Trophoblast cell (in vitro differentiated cells and primary cell): ENCODE results near the gene SIK3.

Experiments
- DNase-seq, 2 donors: peaks; one replicate each; pipeline ENCODE4 v3.0.0-alpha.2; 2016
- H2AFZ ChIP-seq: 2 replicates; pipeline ENCODE4 v1.6.1; 2013; ENCODE audit warnings: low read length, moderate library complexity, mild to moderate bottlenecking; ENCODE audit not compliant: insufficient read depth, poor library complexity
- H2AK5ac ChIP-seq: 2 replicates; pipeline ENCODE4 v1.6.1; 2013; ENCODE audit warnings: mild to moderate bottlenecking, low read length
- H2BK120ac ChIP-seq: 2 replicates; pipeline ENCODE4 v1.6.1; 2013; ENCODE audit warnings: low read length, mild to moderate bottlenecking, moderate library complexity; ENCODE audit not compliant: insufficient read depth, poor library complexity
- H2BK12ac ChIP-seq: 2 replicates; pipeline ENCODE4 v1.6.1; 2013; ENCODE audit warnings: mild to moderate bottlenecking, low read length, moderate library complexity
- H2BK5ac ChIP-seq: 2 replicates; pipeline ENCODE4 v1.6.1; 2013; ENCODE audit warnings: low read length, low read depth, moderate library complexity, mild to moderate bottlenecking; ENCODE audit not compliant: poor library complexity
- H3K14ac ChIP-seq: 2 replicates; pipeline ENCODE4 v1.6.1; 2013; ENCODE audit warnings: mild to moderate bottlenecking, low read length
- H3K18ac ChIP-seq: 2 replicates; pipeline ENCODE4 v1.6.1; 2013; ENCODE audit warnings: mild to moderate bottlenecking, low read length
- H3K23ac ChIP-seq: 2 replicates; pipeline ENCODE4 v1.6.1; 2013; ENCODE audit warnings: low read length
- H3K27ac ChIP-seq: 2 replicates; pipeline ENCODE4 v1.5.1; 2013; ENCODE audit warnings: low read depth, mild to moderate bottlenecking, inconsistent platforms, low read length, moderate library complexity
- H3K27me3 ChIP-seq: 2 replicates; pipeline ENCODE4 v1.6.1; 2013; ENCODE audit warnings: inconsistent platforms, mild to moderate bottlenecking, low read length, moderate library complexity; ENCODE audit not compliant: insufficient read depth
- H3K36me3 ChIP-seq, 2 experiments: 1 replicate in 1 of 2; 2 replicates in 1 of 2; pipeline ENCODE4 v1.6.1; 2013; ENCODE audit warnings: low read length in 2 of 2, mild to moderate bottlenecking in 2 of 2, moderate library complexity in 1 of 2; ENCODE audit not compliant: insufficient read depth in 2 of 2, control insufficient read depth in 1 of 2
- H3K4ac ChIP-seq: 2 replicates; pipeline ENCODE4 v1.6.1; 2013; ENCODE audit warnings: low read depth, mild to moderate bottlenecking, low read length, moderate library complexity
- H3K4me1 ChIP-seq, 2 experiments: 1 replicate in 1 of 2; 2 replicates in 1 of 2; pipeline ENCODE4 v1.6.1; 2013; ENCODE audit warnings: low read length in 2 of 2, mild to moderate bottlenecking in 2 of 2, moderate library complexity in 1 of 2; ENCODE audit not compliant: insufficient read depth in 2 of 2, control insufficient read depth in 1 of 2
- H3K4me2 ChIP-seq: 2 replicates; pipeline ENCODE4 v1.6.1; 2013; ENCODE audit warnings: inconsistent platforms, mild to moderate bottlenecking, low read length, moderate library complexity
- H3K4me3 ChIP-seq: 2 replicates; pipeline ENCODE4 v1.5.1; 2013; ENCODE audit warnings: mild to moderate bottlenecking, low read depth, low read length, inconsistent platforms
- H3K79me1 ChIP-seq: one replicate; pipeline ENCODE4 v1.6.1; 2013; ENCODE audit warnings: low read length
- H3K79me2 ChIP-seq: 2 replicates; pipeline ENCODE4 v1.6.1; 2013; ENCODE audit warnings: low read length, mild to moderate bottlenecking; ENCODE audit not compliant: control insufficient read depth, insufficient read depth, poor library complexity
- H3K9ac ChIP-seq: 2 replicates; pipeline ENCODE4 v1.6.1; 2013; ENCODE audit warnings: mild to moderate bottlenecking, low read length
- H3K9me3 ChIP-seq: 2 replicates; pipeline ENCODE4 v1.6.1; 2013; ENCODE audit warnings: low read depth, mild to moderate bottlenecking, control low read depth, inconsistent platforms, low read length; ENCODE audit not compliant: insufficient read depth
- H4K12ac ChIP-seq: 2 replicates; pipeline ENCODE4 v1.6.1; 2013; ENCODE audit warnings: low read depth, mild to moderate bottlenecking, low read length, moderate library complexity
- H4K8ac ChIP-seq: 2 replicates; pipeline ENCODE4 v1.6.1; 2013; ENCODE audit warnings: low read depth, mild to moderate bottlenecking, low read length, moderate library complexity
- H4K91ac ChIP-seq: one replicate; pipeline ENCODE4 v1.6.1; 2013; ENCODE audit warnings: low read depth, mild to moderate bottlenecking, low read length, moderate library complexity
- WGBS: extraction: QIAGEN DNeasy Blood & Tissue Kit; methylation state at CpG from one replicate; pipeline ENCODE4 v1.1.7; 2013; ENCODE audit warnings: missing lambda C conversion rate; ENCODE audit not compliant: insufficient read length, insufficient coverage; ENCODE audit errors: extremely low coverage; 5-methylcytosine and 5-hydroxymethylcytosine counted together

Gene SIK3

GRCh38 chr11:116901211-116901610, 197.0 kb downstream of the SIK3 start:
- DNase-seq, result no peak
- whole genome bisulfite sequencing, result no CpG with 5 or more reads among the region's 3 CpGs
- no peak overlapping the region for H4K12ac ChIP-seq
- H4K91ac ChIP-seq, result no peak overlapping the region
- H3K4ac ChIP-seq, result no peak overlapping the region
- no peak overlapping the region for H2AK5ac ChIP-seq
- H3K9ac ChIP-seq, result no peak overlapping the region
- H2BK120ac ChIP-seq, result no peak overlapping the region
- H2AFZ ChIP-seq, result no peak overlapping the region
- no peak overlapping the region for H2BK12ac ChIP-seq
- no peak overlapping the region for H2BK5ac ChIP-seq
- H3K14ac ChIP-seq, result no peak overlapping the region
- H3K4me2 ChIP-seq, result no peak overlapping the region
- H3K4me3 ChIP-seq, result no peak overlapping the region
- no peak overlapping the region for H3K27ac ChIP-seq
- no peaks in the 10 kb centered on the region for H3K79me1 ChIP-seq
- no peak overlapping the region for H3K23ac ChIP-seq
- no peaks in the 10 kb centered on the region for H3K79me2 ChIP-seq
- H3K27me3 ChIP-seq, result no peaks in the 10 kb centered on the region
- peaks cover 2% of the 10 kb centered on the region in 2 experiments for H3K36me3 ChIP-seq
- H3K18ac ChIP-seq, result no peak overlapping the region
- H4K8ac ChIP-seq, result no peak overlapping the region
- no peaks in the 10 kb centered on the region for H3K4me1 ChIP-seq
- H3K9me3 ChIP-seq, result no peaks in the 10 kb centered on the region

GRCh38 chr11:116896211-116896610, 202.0 kb downstream of the SIK3 start:
- Histone ChIP-seq H3K27ac (no peak overlapping the region), H3K14ac (no peak overlapping the region), H3K9me3 (no peaks in the 10 kb centered on the region), H4K12ac (no peak overlapping the region), H3K23ac (no peak overlapping the region), H2BK12ac (no peak overlapping the region), H2AK5ac (no peak overlapping the region), H3K79me1 (no peaks in the 10 kb centered on the region), H3K18ac (no peak overlapping the region), H3K36me3 (peaks cover 2 to 10% of the 10 kb centered on the region in 2 experiments), H3K79me2 (no peaks in the 10 kb centered on the region), H4K91ac (no peak overlapping the region), H3K4me3 (no peak overlapping the region), H3K4me1 (no peaks in the 10 kb centered on the region), H4K8ac (no peak overlapping the region), H3K9ac (no peak overlapping the region), H2BK5ac (no peak overlapping the region), H3K4me2 (no peak overlapping the region), H3K27me3 (no peaks in the 10 kb centered on the region), H3K4ac (no peak overlapping the region), H2AFZ (no peak overlapping the region), H2BK120ac (no peak overlapping the region)
- no peak for DNase-seq
- no CpG with 5 or more reads among the region's 8 CpGs for WGBS

DNA sequence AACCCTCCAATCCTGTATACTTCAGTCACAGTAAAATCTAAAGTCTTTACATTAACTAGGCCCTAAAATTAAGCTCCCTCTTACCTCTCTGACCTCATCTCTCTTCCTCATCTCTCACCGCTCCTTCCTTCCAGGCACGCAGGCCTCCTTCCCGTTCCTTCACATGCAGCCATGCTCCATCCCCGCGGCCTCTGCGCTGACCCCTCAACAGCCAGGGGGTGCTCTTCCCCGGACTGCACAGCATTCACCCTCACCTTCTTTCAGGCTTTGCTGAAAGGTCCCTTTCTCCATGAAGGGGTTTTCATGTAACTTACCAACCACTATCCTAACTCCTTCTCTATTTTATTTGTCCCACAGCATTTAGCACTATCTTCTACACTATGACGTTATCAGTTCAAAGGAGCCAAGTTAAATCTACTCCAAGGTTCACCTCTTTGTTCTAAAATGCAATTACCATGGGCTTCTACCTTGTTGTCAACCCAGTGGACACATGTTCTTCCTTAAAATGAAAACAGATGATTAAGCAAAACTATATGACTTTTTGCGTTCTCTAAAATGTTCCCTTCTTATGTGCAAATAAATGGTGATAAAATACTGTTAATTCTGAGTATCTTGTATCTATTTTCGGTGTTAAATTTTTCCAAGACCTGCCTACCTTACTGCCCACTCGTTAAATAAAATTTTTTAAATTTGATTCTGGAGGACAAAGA, 203.0 kb downstream of the SIK3 start:
- H4K91ac ChIP-seq, result no peak overlapping the region
- no peak overlapping the region for H2AFZ ChIP-seq
- H3K14ac ChIP-seq, result no peak overlapping the region
- H3K4me2 ChIP-seq, result no peak overlapping the region
- H3K79me2 ChIP-seq, result no peaks in the 10 kb centered on the region
- no peak overlapping the region for H4K8ac ChIP-seq
- no peak overlapping the region for H3K27ac ChIP-seq
- no peak overlapping the region for H2AK5ac ChIP-seq
- H4K12ac ChIP-seq, result no peak overlapping the region
- no peak overlapping the region for H3K23ac ChIP-seq
- no peaks in the 10 kb centered on the region for H3K9me3 ChIP-seq
- DNase-seq, result peak in 1 of 2 donors; percentile 23
- no peaks in the 10 kb centered on the region for H3K79me1 ChIP-seq
- H3K4ac ChIP-seq, result no peak overlapping the region
- no peak overlapping the region for H2BK12ac ChIP-seq
- H2BK120ac ChIP-seq, result no peak overlapping the region
- H3K18ac ChIP-seq, result no peak overlapping the region
- H3K4me3 ChIP-seq, result no peak overlapping the region
- no peak overlapping the region for H2BK5ac ChIP-seq
- no CpG with 5 or more reads among the region's 11 CpGs for WGBS
- H3K4me1 ChIP-seq, result no peaks in the 10 kb centered on the region
- H3K9ac ChIP-seq, result no peak overlapping the region
- H3K36me3 ChIP-seq, result peaks cover 2 to 10% of the 10 kb centered on the region in 2 experiments
- H3K27me3 ChIP-seq, result no peaks in the 10 kb centered on the region

DNA sequence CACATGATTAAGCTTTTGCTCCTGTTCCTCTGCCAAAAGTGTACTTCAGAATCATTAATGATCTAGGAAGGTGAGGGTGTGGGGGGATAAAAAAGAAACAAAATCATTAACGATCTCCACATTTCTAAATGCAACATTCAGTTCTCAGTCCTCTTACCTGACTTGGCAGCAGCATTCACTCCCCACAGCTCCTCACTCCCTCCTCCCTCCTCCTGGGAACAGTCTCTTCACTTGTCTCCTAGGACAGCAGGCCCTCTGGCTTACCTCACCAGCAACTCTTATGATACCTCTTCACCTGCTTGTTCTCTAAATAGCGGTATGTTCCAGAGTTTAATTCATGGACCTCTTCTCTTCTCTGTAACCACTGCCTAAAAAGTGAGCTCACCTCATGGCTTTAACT, 204.3 kb downstream of the SIK3 start:
- H3K23ac ChIP-seq, result no peak overlapping the region
- no peaks in the 10 kb centered on the region for H3K79me1 ChIP-seq
- no peak overlapping the region for H2BK5ac ChIP-seq
- no peak overlapping the region for H2AK5ac ChIP-seq
- no peaks in the 10 kb centered on the region for H3K4me1 ChIP-seq
- H4K8ac ChIP-seq, result no peak overlapping the region
- no peak overlapping the region for H4K12ac ChIP-seq
- no peaks in the 10 kb centered on the region for H3K27me3 ChIP-seq
- no peak overlapping the region for H2BK120ac ChIP-seq
- no peak overlapping the region for H3K9ac ChIP-seq
- no peaks in the 10 kb centered on the region for H3K9me3 ChIP-seq
- H3K79me2 ChIP-seq, result no peaks in the 10 kb centered on the region
- WGBS, result no CpG with 5 or more reads among the region's 2 CpGs
- no peak overlapping the region for H2AFZ ChIP-seq
- peaks cover 2 to 10% of the 10 kb centered on the region in 2 experiments for H3K36me3 ChIP-seq
- H3K27ac ChIP-seq, result no peak overlapping the region
- DNase-seq, result no peak
- no peak overlapping the region for H3K18ac ChIP-seq
- no peak overlapping the region for H3K4me2 ChIP-seq
- H3K4me3 ChIP-seq, result no peak overlapping the region
- H4K91ac ChIP-seq, result no peak overlapping the region
- H2BK12ac ChIP-seq, result no peak overlapping the region
- no peak overlapping the region for H3K4ac ChIP-seq
- no peak overlapping the region for H3K14ac ChIP-seq
